ENCODE measurements around the gene C2orf66.

Gene C2orf66

DNA sequence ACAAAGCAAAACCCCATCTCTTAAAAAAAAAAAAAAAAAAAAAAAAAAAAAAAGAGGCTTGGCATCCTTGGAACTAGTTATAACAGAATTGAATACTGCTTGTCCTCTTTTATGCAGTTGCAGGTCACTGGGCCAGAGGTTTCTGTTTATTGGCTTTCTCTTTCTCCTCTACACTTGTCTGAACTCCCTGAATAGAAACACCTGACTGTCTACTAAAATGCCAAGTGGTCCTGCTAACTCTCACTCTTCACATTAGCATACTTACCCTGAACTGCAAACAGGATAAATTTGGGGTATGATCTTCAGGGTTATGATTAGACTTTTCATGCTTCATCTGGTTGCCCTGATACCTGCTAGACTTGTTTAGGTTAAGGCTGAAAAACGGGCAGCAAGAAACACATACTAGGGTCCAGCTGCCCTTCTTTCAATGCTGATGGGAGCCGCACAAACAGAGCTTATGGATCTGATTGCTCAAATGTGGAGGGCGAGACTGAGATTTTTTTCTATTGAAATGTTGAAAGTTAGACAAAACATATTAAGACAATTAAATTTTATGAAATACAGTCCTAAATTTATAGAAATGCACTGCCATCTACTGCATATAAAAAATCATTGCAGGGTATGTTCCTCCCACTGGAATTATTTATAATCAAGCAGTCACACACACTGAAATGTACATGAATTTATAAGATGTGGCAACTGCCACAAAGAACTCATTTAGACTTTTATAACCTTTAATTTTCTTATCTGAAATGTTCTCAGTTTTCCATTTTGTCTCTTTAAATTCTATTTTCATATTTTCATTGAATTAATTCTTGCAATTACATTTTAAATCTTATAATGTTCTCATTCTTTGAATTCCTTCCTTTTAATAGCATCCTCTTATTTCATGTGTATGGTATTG lies 50.4 kb downstream of the C2orf66 start:
- peak; percentile 31 for DNase-seq

All from fibroblast of upper back skin (primary cell).